AG09309 (cell line): ENCODE measurements around the gene COA4.

Experiments
- DNase-seq: peaks from one replicate; pipeline ENCODE4 v3.0.0-alpha.2; 2010; ENCODE audit warnings: low read depth
- H3K4me3 ChIP-seq: 2 replicates; pipeline ENCODE4 v1.5.1; 2011; ENCODE audit warnings: mild to moderate bottlenecking, low read depth, low read length, moderate library complexity; ENCODE audit not compliant: control insufficient read depth
- CTCF ChIP-seq: IDR thresholded peaks from 2 replicates; pipeline ENCODE4 v1.5.1; 2011; ENCODE audit warnings: mild to moderate bottlenecking, low read depth, low read length, inconsistent platforms; ENCODE audit not compliant: insufficient read depth, control insufficient read depth; ENCODE audit errors: missing control alignments

Gene COA4

GRCh38 chr11:73869332-73869949, 7.2 kb downstream of the COA4 start:
- no peak for DNase-seq
- TF ChIP-seq CTCF, result no peak
- no peak overlapping the region for H3K4me3 ChIP-seq

- TF ChIP-seq CTCF, result no peak
- no peak overlapping the region for H3K4me3 ChIP-seq
- peak; percentile 69 for DNase-seq
These were observed 10.1 kb downstream of the COA4 start for GRCh38 chr11:73866586-73866996.

GRCh38 chr11:73866095-73866579, 10.5 kb downstream of the COA4 start:
- TF ChIP-seq CTCF, result no peak
- DNase-seq, result no peak
- H3K4me3 ChIP-seq, result no peak overlapping the region

GRCh38 chr11:73862986-73863385, 13.7 kb downstream of the COA4 start:
- TF ChIP-seq CTCF, result no peak
- DNase-seq, result no peak
- no peak overlapping the region for H3K4me3 ChIP-seq

GRCh38 chr11:73860202-73860601, 16.4 kb downstream of the COA4 start:
- no peak for DNase-seq
- TF ChIP-seq CTCF, result no peak
- no peak overlapping the region for H3K4me3 ChIP-seq

GRCh38 chr11:73859671-73860070, 17.0 kb downstream of the COA4 start:
- DNase-seq, result no peak
- TF ChIP-seq CTCF, result no peak
- H3K4me3 ChIP-seq, result no peak overlapping the region
